ENCODE data around the gene HADH.

- no peak for TF ChIP-seq POLR2A (IDR thresholded peaks at IDR 0.05)
- TF ChIP-seq, protein P1, sequence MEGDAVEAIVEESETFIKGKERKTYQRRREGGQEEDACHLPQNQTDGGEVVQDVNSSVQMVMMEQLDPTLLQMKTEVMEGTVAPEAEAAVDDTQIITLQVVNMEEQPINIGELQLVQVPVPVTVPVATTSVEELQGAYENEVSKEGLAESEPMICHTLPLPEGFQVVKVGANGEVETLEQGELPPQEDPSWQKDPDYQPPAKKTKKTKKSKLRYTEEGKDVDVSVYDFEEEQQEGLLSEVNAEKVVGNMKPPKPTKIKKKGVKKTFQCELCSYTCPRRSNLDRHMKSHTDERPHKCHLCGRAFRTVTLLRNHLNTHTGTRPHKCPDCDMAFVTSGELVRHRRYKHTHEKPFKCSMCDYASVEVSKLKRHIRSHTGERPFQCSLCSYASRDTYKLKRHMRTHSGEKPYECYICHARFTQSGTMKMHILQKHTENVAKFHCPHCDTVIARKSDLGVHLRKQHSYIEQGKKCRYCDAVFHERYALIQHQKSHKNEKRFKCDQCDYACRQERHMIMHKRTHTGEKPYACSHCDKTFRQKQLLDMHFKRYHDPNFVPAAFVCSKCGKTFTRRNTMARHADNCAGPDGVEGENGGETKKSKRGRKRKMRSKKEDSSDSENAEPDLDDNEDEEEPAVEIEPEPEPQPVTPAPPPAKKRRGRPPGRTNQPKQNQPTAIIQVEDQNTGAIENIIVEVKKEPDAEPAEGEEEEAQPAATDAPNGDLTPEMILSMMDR (IDR thresholded peaks at IDR 0.05) = no peak
Measured at GRCh38 chr4:107966903-107967302, 22.8 kb upstream of the HADH start.

Measured in heart left ventricle (tissue), 13 donors.